AG04450 (cell line): ENCODE measurements around the gene FAM163B. TPM values are rescaled to one million over a fixed set of nuclear protein-coding genes. Genes with fewer than 3 reads are reported as not detected.

Experiments
- CTCF ChIA-PET: fragments of 300-600, 350-600 bp; formaldehyde crosslinking; extraction: SDS; loops from one replicate; lab custom pipeline; 2022; ENCODE audit warnings: antibody characterized with exemption, inconsistent platforms; lab: Charles Lee
- POLR2A ChIA-PET: fragments of 350-600 bp; formaldehyde crosslinking; extraction: SDS; loops from one replicate; lab custom pipeline; 2021; ENCODE audit warnings: antibody characterized with exemption, inconsistent platforms; lab: Yijun Ruan, JAX
- DNase-seq: peaks from one replicate; pipeline ENCODE4 v3.0.0-alpha.2; 2011; ENCODE audit warnings: low read depth, low spot score
- H3K27ac ChIP-seq: one replicate; pipeline ENCODE4 v1.5.1; 2012; ENCODE audit warnings: low read depth, low read length, control low read depth
- H3K27me3 ChIP-seq: one replicate; pipeline ENCODE4 v1.6.0; 2012; ENCODE audit warnings: low read length; ENCODE audit not compliant: control insufficient read depth, insufficient read depth
- H3K4me3 ChIP-seq: 2 replicates; pipeline ENCODE4 v1.5.1; 2011; ENCODE audit warnings: mild to moderate bottlenecking, low read depth, low read length, control low read depth
- H3K9me3 ChIP-seq: 2 replicates; pipeline ENCODE4 v1.5.1; 2012; ENCODE audit warnings: low read length; ENCODE audit not compliant: control insufficient read depth, insufficient read depth
- CTCF ChIP-seq: IDR thresholded peaks from 2 replicates; pipeline ENCODE4 v1.5.1; 2011; ENCODE audit warnings: low read depth, low read length, control low read depth, inconsistent platforms
- polyA plus RNA-seq: library from polyadenylated mRNA; depleted of rRNA; stranded (reverse); fragments of >200 nt; gene quantifications from 2 replicates; pipeline ENCODE4 v1.2.3, GENCODE V29; 2011

The FAM163B gene
- polyA plus RNA-seq, 1 experiment: not detected

- Histone ChIP-seq H3K4me3 (no peak overlapping the region), H3K9me3 (no peaks in the 10 kb centered on the region; the same call in 1 of the 2 replicates), H3K27me3 (peaks cover 14% of the 10 kb centered on the region), H3K27ac (no peak overlapping the region)
- no peak for DNase-seq
- no peak for TF ChIP-seq CTCF
- ChIA-PET CTCF (no interaction called here), POLR2A (no interaction called here)
Measured at GRCh38 chr9:133563291-133563796, 45.8 kb downstream of the FAM163B start.

DNA sequence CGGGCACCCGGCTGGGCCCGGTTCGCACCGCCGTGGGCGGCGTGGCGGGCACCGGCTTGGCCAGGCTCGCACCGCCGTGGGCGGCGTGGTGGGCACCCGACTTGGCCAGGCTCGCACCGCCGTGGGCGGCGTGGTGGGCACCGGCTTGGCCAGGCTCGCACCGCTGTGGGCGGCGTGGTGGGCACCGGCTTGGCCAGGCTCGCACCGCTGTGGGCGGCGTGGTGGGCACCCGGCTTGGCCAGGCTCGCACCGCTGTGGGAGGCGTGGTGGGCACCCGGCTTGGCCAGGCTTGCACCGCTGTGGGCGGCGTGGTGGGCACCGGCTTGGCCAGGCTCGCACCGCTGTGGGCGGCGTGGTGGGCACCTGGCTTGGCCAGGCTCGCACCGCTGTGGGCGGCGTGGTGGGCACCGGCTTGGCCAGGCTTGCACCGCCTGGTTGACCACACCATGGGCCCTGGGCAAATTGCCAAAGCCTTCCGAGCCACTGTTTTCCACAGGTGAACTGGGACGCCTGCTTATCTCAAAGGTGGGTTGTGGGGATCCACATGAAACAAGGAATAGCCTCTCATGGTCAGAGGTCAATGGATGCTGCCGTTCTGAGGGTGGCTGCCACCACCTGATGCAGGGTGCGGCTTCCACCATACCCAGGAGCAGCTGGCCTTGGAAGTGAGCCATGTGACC lies 46.4 kb downstream of the FAM163B start:
- DNase-seq: no peak
- no peak overlapping the region for H3K4me3 ChIP-seq
- H3K27ac ChIP-seq: no peak overlapping the region
- no peaks in the 10 kb centered on the region; the same call in 1 of the 2 replicates for H3K9me3 ChIP-seq
- peaks cover 14% of the 10 kb centered on the region for H3K27me3 ChIP-seq
- TF ChIP-seq CTCF: no peak
- POLR2A ChIA-PET: no interaction called here
- CTCF ChIA-PET: no interaction called here

DNA sequence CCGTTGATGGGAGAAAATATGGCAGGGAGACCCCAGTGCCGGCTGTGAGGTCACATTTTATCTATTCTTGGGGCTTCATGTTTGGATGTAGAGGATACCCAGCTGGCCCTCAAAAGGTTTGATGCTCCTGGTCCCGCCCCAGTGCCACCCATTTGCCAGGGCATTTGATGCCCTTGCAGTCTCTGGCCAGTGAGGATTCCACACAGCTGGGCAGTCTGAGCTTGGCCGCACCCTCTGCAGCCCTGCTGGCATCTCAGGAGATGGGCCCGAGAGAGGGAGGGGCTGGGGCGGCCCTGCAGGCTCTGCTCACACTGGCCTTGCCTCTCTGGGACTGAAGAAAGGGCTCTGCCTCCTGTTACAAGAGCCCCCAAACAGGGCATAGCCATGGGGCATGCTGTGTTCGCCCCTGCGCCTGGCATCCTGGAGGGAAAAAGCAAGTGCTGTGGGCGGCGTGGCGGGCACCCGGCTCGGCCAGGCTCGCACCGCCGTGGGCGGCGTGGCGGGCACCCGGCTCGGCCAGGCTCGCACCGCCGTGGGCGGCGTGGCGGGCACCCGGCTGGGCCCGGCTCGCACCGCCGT lies 47.1 kb downstream of the FAM163B start:
- no peak overlapping the region for H3K4me3 ChIP-seq
- CTCF ChIA-PET: no interaction called here
- DNase-seq: no peak
- H3K27me3 ChIP-seq: peaks cover 14% of the 10 kb centered on the region
- POLR2A ChIA-PET: no interaction called here
- no peaks in the 10 kb centered on the region; the same call in 1 of the 2 replicates for H3K9me3 ChIP-seq
- TF ChIP-seq CTCF: no peak
- no peak overlapping the region for H3K27ac ChIP-seq

DNA sequence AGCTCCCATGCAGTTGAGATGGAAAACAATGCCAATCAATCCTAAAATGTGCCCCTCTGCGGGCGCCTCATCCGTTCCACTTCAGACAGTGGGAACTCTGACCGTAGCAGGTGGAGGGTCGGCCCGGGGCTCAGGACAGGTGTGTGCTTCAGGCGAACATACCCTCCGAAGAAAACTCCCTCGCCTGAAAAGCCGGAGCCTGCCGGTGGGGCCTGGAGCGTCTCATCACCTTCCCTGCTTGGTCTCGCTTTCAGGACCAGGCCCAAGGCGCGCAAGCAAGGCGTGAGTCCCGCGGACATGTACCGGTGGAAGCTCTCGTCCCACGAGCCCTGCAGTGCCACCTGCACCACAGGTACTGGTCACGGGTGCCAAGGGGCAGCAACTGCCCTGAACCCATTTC lies 48.2 kb downstream of the FAM163B start:
- Histone ChIP-seq H3K9me3 (no peaks in the 10 kb centered on the region; the same call in 1 of the 2 replicates), H3K27me3 (peaks cover 14% of the 10 kb centered on the region), H3K4me3 (no peak overlapping the region), H3K27ac (no peak overlapping the region)
- TF ChIP-seq CTCF: no peak
- no peak for DNase-seq
- POLR2A ChIA-PET: no interaction called here
- CTCF ChIA-PET: no interaction called here

DNA sequence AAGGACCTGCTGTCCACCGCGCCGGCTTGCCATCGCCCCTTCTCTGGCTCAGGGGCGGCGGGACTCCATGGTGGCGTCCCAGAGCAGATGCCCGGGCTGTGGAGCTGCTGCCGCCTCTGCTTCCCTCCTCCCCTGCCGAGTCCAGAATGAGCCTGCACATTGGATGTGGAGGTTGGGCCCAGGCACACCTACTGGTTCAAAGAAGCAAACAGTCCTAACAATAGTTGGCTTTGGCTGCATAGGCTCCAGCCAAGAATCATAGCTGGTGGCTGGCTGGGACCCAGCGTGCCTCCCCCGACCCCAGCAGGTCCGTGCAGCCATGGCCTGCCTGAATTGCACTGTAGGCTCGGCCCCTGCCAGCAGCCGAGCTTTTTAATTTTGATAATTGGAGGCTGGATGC lies 48.9 kb downstream of the FAM163B start:
- DNase-seq: no peak
- CTCF ChIA-PET: no interaction called here

More for the DNA sequence above, 48.9 kb downstream of the FAM163B start:
- no peaks in the 10 kb centered on the region; the same call in 1 of the 2 replicates for H3K9me3 ChIP-seq
- peaks cover 14% of the 10 kb centered on the region for H3K27me3 ChIP-seq
- no peak overlapping the region for H3K4me3 ChIP-seq
- POLR2A ChIA-PET: no interaction called here
- TF ChIP-seq CTCF: no peak
- H3K27ac ChIP-seq: no peak overlapping the region
